NCI-H146 (cell line): Measurements from ENCODE around the gene CHRNG.

Experiments
- DNase-seq: peaks from one replicate; lab custom pipeline; 2025; lab: John Stamatoyannopoulos, UW

The CHRNG gene

GRCh38 chr2:232505856-232506255 lies 33.6 kb upstream of the CHRNG start:
- DNase-seq, result no peak

- DNase-seq, result no peak
These were observed 32.8 kb upstream of the CHRNG start for GRCh38 chr2:232506709-232507108.

- no peak for DNase-seq
These were observed 31.2 kb upstream of the CHRNG start for GRCh38 chr2:232508251-232508650.

GRCh38 chr2:232511336-232511890 lies 28.1 kb upstream of the CHRNG start:
- no peak for DNase-seq

GRCh38 chr2:232512602-232513001 lies 26.9 kb upstream of the CHRNG start:
- peak; percentile 24 for DNase-seq

- no peak for DNase-seq
These were observed 26.1 kb upstream of the CHRNG start for GRCh38 chr2:232513353-232513752.

- no peak for DNase-seq
These were observed 23.9 kb upstream of the CHRNG start for GRCh38 chr2:232515639-232516038.

GRCh38 chr2:232516551-232516950 lies 22.9 kb upstream of the CHRNG start:
- DNase-seq, result no peak

GRCh38 chr2:232518844-232519243 lies 20.6 kb upstream of the CHRNG start:
- no peak for DNase-seq

GRCh38 chr2:232519581-232520438 lies 19.7 kb upstream of the CHRNG start, which contains the start of gene PRSS56:
TSS of gene PRSS56 (plus strand) at chr2:232520388. CDS start at chr2:232520599, 211 bp downstream.
- peak; percentile 16 for DNase-seq

GRCh38 chr2:232520489-232520888 lies 19.0 kb upstream of the CHRNG start:
- DNase-seq, result no peak

- no peak for DNase-seq
These were observed 18.4 kb upstream of the CHRNG start for GRCh38 chr2:232521098-232521497.

GRCh38 chr2:232521959-232522622 lies 17.4 kb upstream of the CHRNG start:
- peak; percentile 25 for DNase-seq

GRCh38 chr2:232522623-232523401 lies 16.7 kb upstream of the CHRNG start:
- no peak for DNase-seq

- DNase-seq, result no peak
These were observed 16.1 kb upstream of the CHRNG start for GRCh38 chr2:232523402-232523681.

GRCh38 chr2:232523682-232524597 lies 15.6 kb upstream of the CHRNG start:
- peak; percentile 29 for DNase-seq

GRCh38 chr2:232524771-232525170 lies 14.7 kb upstream of the CHRNG start:
- no peak for DNase-seq

- no peak for DNase-seq
These were observed 14.3 kb upstream of the CHRNG start for GRCh38 chr2:232525199-232525598.

GRCh38 chr2:232525791-232526371 lies 13.6 kb upstream of the CHRNG start, which contains the start of gene CHRND:
TSS of gene CHRND (plus strand) at chr2:232526160. CDS start at chr2:232526216, 56 bp downstream.
- DNase-seq, result peak; percentile 34

GRCh38 chr2:232526372-232526941 lies 13.0 kb upstream of the CHRNG start:
- no peak for DNase-seq
